H1 (cell line): ENCODE data around the gene CAMK1G. TPM values are rescaled to one million over a fixed set of nuclear protein-coding genes. Genes with fewer than 3 reads are reported as not detected.

Source experiments
- CEBPB ChIP-seq: IDR thresholded peaks from 2 replicates; pipeline ENCODE4 v1.6.1; 2012; ENCODE audit warnings: low read depth, low read length
- MAFK ChIP-seq: IDR thresholded peaks from 2 replicates; pipeline ENCODE4 v1.6.1; 2012; ENCODE audit warnings: low read depth, mild to moderate bottlenecking, improper control_type of control experiment, low read length
- SIX5 ChIP-seq: IDR thresholded peaks from 2 replicates; pipeline ENCODE4 v1.6.1; 2011; ENCODE audit warnings: mild to moderate bottlenecking, low read depth, low read length
- polyA plus RNA-seq, 7 experiments: library from polyadenylated mRNA; depleted of rRNA in 3 of 7; stranded (reverse) in 5 of 7; unstranded in 2 of 7; fragments of >200 nt in 5 of 7; fragments of 200-250 nt in 2 of 7; gene quantifications; 1 replicate in 5 of 7; 2 replicates in 1 of 7; 4 replicates in 1 of 7; pipeline versions ENCODE4 v1.2.1 to v1.2.3, GENCODE V29; 2011 to 2013; ENCODE audit warnings: missing spikeins in 2 of 7, mixed read lengths in 2 of 7
- total RNA-seq: library from RNA; stranded (reverse); fragmentation: NEBNext Ultra II Directional; extraction: Animal tissue kit (Norgen Biotek cat#: 25700); gene quantifications from 2 replicates; pipeline ENCODE4 v1.2.1, GENCODE V29; 2021

The CAMK1G gene
- total and polyA plus RNA-seq, 2 of the 8 experiments (the other 6 are each of a cell fraction or from before 2014, with no cell fraction given), result 1.00 to 1.0 TPM

- TF ChIP-seq SIX5 (no peak), MAFK (no peak), CEBPB (no peak)
Measured at GRCh38 chr1:209647156-209647555, 63.6 kb downstream of the CAMK1G start (continued).
